ENCODE data around the gene NCOA6. TPM values are rescaled to one million over a fixed set of nuclear protein-coding genes. Genes with fewer than 3 reads are reported as not detected.

Gene NCOA6
- total RNA-seq, 2 experiments from 2014 or later: 8.8 to 24.4 TPM

GRCh38 chr20:34820805-34821578 is 4.5 kb downstream of the NCOA6 start:
- Histone ChIP-seq H2AFZ (ENCODE audit: low read length) (no peak overlapping the region), H4K20me1 (ENCODE audit: insufficient read depth, low read length) (peaks cover 29% of the 10 kb centered on the region), H3K27ac (ENCODE audit: low read depth, low read length, poor library complexity, severe bottlenecking) (no peak overlapping the region), H3K4me2 (ENCODE audit: low read length) (no peak overlapping the region), H3K4me3 (ENCODE audit: low read depth, low read length, poor library complexity, severe bottlenecking) (no peak overlapping the region), H3K4me1 (ENCODE audit: insufficient read depth, low read length, poor library complexity, severe bottlenecking) (peaks cover 15% of the 10 kb centered on the region), H3K36me3 (ENCODE audit: insufficient read depth, low read length) (no peaks in the 10 kb centered on the region), H3K9me3 (ENCODE audit: low read length) (no peaks in the 10 kb centered on the region), H3K9me2 (ENCODE audit: insufficient read depth, low read length) (no peaks in the 10 kb centered on the region), H3K79me2 (ENCODE audit: insufficient read depth, low read depth, low read length) (peaks cover 54% of the 10 kb centered on the region)
- BruUV-seq (replicated peaks): no TSS peak
- TF ChIP-seq CTCF (conservative IDR thresholded peaks at IDR 0.05; ENCODE audit: low read length): no peak
- intact Hi-C loops (cut with micrococcal nuclease; ENCODE audit: unreplicated experiment): no loop called here
- ChIA-PET CTCF (ENCODE audit: unreplicated experiment) (no interaction called here), POLR2A (interaction anchor here (0.7 kb wide), 1 partner anchor 237 kb away, joined by 3 read pairs; no protein-coding TSS in a partner anchor)
- no peak for DNase-seq (ENCODE audit: low spot score)

GRCh38 chr20:34817801-34818200 is 7.7 kb downstream of the NCOA6 start:
- Histone ChIP-seq H3K4me2 (ENCODE audit: low read length) (no peak overlapping the region), H3K9me2 (ENCODE audit: insufficient read depth, low read length) (no peaks in the 10 kb centered on the region), H3K9me3 (ENCODE audit: low read length) (no peaks in the 10 kb centered on the region), H3K27ac (ENCODE audit: low read depth, low read length, poor library complexity, severe bottlenecking) (no peak overlapping the region), H3K79me2 (ENCODE audit: insufficient read depth, low read depth, low read length) (peaks cover 42% of the 10 kb centered on the region), H3K36me3 (ENCODE audit: insufficient read depth, low read length) (no peaks in the 10 kb centered on the region), H3K4me3 (ENCODE audit: low read depth, low read length, poor library complexity, severe bottlenecking) (no peak overlapping the region), H3K4me1 (ENCODE audit: insufficient read depth, low read length, poor library complexity, severe bottlenecking) (no peaks in the 10 kb centered on the region), H2AFZ (ENCODE audit: low read length) (no peak overlapping the region), H4K20me1 (ENCODE audit: insufficient read depth, low read length) (peaks cover 18% of the 10 kb centered on the region; the same call in 1 of the 2 replicates)
- POLR2A ChIA-PET: no interaction called here
- no peak for DNase-seq (ENCODE audit: low spot score)
- BruUV-seq (replicated peaks): no TSS peak
- intact Hi-C loops (cut with micrococcal nuclease; ENCODE audit: unreplicated experiment): no loop called here
- CTCF ChIA-PET (ENCODE audit: unreplicated experiment): no interaction called here
- TF ChIP-seq EZH2phosphoT487 (IDR thresholded peaks at IDR 0.05; ENCODE audit: borderline replicate concordance, low read depth, low read length) (no peak), CTCF (conservative IDR thresholded peaks at IDR 0.05; ENCODE audit: low read length) (no peak)

GRCh38 chr20:34817072-34817471 is 8.4 kb downstream of the NCOA6 start:
- Histone ChIP-seq H3K27ac (ENCODE audit: low read depth, low read length, poor library complexity, severe bottlenecking) (no peak overlapping the region), H3K4me2 (ENCODE audit: low read length) (no peak overlapping the region), H3K79me2 (ENCODE audit: insufficient read depth, low read depth, low read length) (peaks cover 35% of the 10 kb centered on the region), H3K9me3 (ENCODE audit: low read length) (no peaks in the 10 kb centered on the region), H3K36me3 (ENCODE audit: insufficient read depth, low read length) (no peaks in the 10 kb centered on the region), H4K20me1 (ENCODE audit: insufficient read depth, low read length) (peaks cover 18% of the 10 kb centered on the region; the same call in 1 of the 2 replicates), H3K9me2 (ENCODE audit: insufficient read depth, low read length) (no peaks in the 10 kb centered on the region), H3K4me1 (ENCODE audit: insufficient read depth, low read length, poor library complexity, severe bottlenecking) (no peaks in the 10 kb centered on the region), H2AFZ (ENCODE audit: low read length) (no peak overlapping the region), H3K4me3 (ENCODE audit: low read depth, low read length, poor library complexity, severe bottlenecking) (no peak overlapping the region)
- CTCF ChIA-PET (ENCODE audit: unreplicated experiment): no interaction called here
- DNase-seq (ENCODE audit: low spot score): no peak
- TF ChIP-seq EZH2phosphoT487 (IDR thresholded peaks at IDR 0.05; ENCODE audit: borderline replicate concordance, low read depth, low read length) (no peak), CTCF (conservative IDR thresholded peaks at IDR 0.05; ENCODE audit: low read length) (no peak)
- intact Hi-C loops (cut with micrococcal nuclease; ENCODE audit: unreplicated experiment): no loop called here
- POLR2A ChIA-PET: no interaction called here
- BruUV-seq (replicated peaks): no TSS peak

Measured in OCI-LY7 (cell line).